Skeletal muscle satellite cell (primary cell): ENCODE measurements around the gene NFKBIZ.
A peak's percentile ranks its signal among the peaks of the same experiment; 100 is the strongest.
"Not testable (repeated sequence)": the region's sequence is repeated elsewhere in the genome, so short reads cannot be mapped to it uniquely, and the experiment has no call there.

Experiments
- H3K27me3 ChIP-seq: 2 replicates; pipeline ENCODE4 v1.7.0; 2013; ENCODE audit warnings: low read length; ENCODE audit not compliant: control insufficient read depth, insufficient read depth
- H3K36me3 ChIP-seq: 2 replicates; pipeline ENCODE4 v1.7.0; 2013; ENCODE audit warnings: mild to moderate bottlenecking, control low read depth, low read length; ENCODE audit not compliant: insufficient read depth
- H3K4me1 ChIP-seq: 2 replicates; pipeline ENCODE4 v1.7.0; 2013; ENCODE audit warnings: low read length; ENCODE audit not compliant: control insufficient read depth, insufficient read depth
- H3K4me2 ChIP-seq: 2 replicates; pipeline ENCODE4 v1.7.0; 2013; ENCODE audit warnings: mild to moderate bottlenecking, low read length
- H3K4me3 ChIP-seq: 2 replicates; pipeline ENCODE4 v1.7.0; 2013; ENCODE audit warnings: low read length
- H3K9ac ChIP-seq: 2 replicates; pipeline ENCODE4 v1.7.0; 2013; ENCODE audit warnings: mild to moderate bottlenecking, low read depth, low read length, moderate library complexity
- H3K9me3 ChIP-seq: replicated peaks from 2 replicates; pipeline ENCODE4 v1.7.0; 2013; ENCODE audit warnings: mild to moderate bottlenecking, control low read depth, low read length

NFKBIZ gene

GRCh38 chr3:101900736-101901135, 51.4 kb downstream of the NFKBIZ start:
- no peaks in the 10 kb centered on the region for H3K27me3 ChIP-seq
- H3K9me3 ChIP-seq, result no peaks in the 10 kb centered on the region
- no peak overlapping the region for H3K4me3 ChIP-seq
- H3K4me2 ChIP-seq, result no peak overlapping the region
- H3K9ac ChIP-seq, result no peak overlapping the region
- H3K4me1 ChIP-seq, result peaks cover 22% of the 10 kb centered on the region
- no peaks in the 10 kb centered on the region for H3K36me3 ChIP-seq

- H3K36me3 ChIP-seq, result no peaks in the 10 kb centered on the region
- H3K9ac ChIP-seq, result peak overlapping the region; percentile 61
- peaks cover 22% of the 10 kb centered on the region for H3K4me1 ChIP-seq
- peak overlapping the region; percentile 13 for H3K4me2 ChIP-seq
- no peaks in the 10 kb centered on the region for H3K9me3 ChIP-seq
- H3K27me3 ChIP-seq, result no peaks in the 10 kb centered on the region
- H3K4me3 ChIP-seq, result no peak overlapping the region
These were observed 52.7 kb downstream of the NFKBIZ start for GRCh38 chr3:101902041-101902440.

- no peak overlapping the region for H3K4me2 ChIP-seq
- no peaks in the 10 kb centered on the region for H3K27me3 ChIP-seq
These were observed 54.1 kb downstream of the NFKBIZ start for GRCh38 chr3:101903451-101903871.

GRCh38 chr3:101905573-101905972, 56.3 kb downstream of the NFKBIZ start:
- not testable (repeated sequence) for H3K36me3 ChIP-seq, H3K9me3 ChIP-seq, H3K9ac ChIP-seq, H3K4me2 ChIP-seq, H3K27me3 ChIP-seq, H3K4me3 ChIP-seq
- peaks cover 22% of the 10 kb centered on the region for H3K4me1 ChIP-seq

More at GRCh38 chr3:101903451-101903871, 54.1 kb downstream of the NFKBIZ start:
- Histone ChIP-seq H3K9me3 (no peaks in the 10 kb centered on the region), H3K4me1 (peaks cover 22% of the 10 kb centered on the region), H3K9ac (peak overlapping the region; percentile 4), H3K36me3 (no peaks in the 10 kb centered on the region), H3K4me3 (no peak overlapping the region)
